Measurements from ENCODE around the gene ELMO1.

ELMO1 gene

DNA sequence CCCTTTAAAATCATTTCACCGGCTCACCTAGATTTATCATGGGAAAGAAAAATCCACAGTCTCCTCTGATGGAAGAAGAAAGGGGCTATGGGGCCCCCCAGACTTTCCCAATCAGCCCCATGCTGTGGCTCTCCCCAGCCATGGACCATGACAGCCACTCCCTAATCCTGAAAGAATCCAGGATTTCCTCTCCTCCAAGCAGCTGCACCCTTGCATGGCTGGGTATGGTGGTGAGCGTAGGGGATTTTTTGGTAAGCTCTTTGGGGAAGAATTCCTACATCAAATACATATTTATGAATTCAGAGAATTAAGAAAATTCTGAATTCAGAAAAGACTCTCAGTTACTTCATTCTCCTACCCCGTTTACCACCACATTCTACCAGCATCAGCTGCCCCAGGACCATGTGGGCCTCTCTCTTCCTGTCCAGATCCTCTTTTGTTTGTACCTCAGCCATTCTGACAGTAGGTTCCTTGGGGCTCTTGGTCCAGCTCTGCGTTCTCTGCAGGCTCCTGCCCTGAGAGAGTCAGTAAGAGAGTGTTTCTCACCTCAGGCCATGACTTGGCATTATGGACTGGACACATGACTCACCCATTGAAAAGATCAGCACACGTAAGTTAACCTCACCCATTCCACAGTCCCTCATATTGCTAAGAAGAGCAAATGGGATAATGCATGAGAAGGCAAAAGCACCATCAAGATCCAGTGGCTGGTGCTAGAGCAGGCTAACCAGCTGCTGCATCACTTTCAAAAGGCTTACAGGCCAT lies 337.8 kb downstream of the ELMO1 start:
- DNase-seq, result no peak

DNA sequence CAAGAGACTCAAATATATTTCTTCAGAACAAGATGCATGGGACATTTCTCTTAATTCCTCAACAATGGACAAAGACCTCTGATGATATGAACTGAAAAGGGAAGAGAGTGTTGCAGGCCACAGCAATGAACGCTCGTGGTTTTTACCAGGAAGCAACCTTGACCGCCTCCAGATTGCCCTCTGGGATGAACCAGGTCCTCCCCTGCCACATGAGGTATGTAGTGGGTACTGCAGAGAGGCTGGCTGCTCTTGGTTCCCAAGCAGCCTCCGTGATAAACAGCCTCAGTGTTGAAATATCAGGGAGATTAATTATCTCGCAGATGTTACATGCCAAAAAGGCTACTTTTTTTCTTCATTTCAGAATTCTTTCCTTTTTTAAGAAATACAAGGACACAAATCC lies 338.8 kb downstream of the ELMO1 start:
- DNase-seq, result no peak

DNA sequence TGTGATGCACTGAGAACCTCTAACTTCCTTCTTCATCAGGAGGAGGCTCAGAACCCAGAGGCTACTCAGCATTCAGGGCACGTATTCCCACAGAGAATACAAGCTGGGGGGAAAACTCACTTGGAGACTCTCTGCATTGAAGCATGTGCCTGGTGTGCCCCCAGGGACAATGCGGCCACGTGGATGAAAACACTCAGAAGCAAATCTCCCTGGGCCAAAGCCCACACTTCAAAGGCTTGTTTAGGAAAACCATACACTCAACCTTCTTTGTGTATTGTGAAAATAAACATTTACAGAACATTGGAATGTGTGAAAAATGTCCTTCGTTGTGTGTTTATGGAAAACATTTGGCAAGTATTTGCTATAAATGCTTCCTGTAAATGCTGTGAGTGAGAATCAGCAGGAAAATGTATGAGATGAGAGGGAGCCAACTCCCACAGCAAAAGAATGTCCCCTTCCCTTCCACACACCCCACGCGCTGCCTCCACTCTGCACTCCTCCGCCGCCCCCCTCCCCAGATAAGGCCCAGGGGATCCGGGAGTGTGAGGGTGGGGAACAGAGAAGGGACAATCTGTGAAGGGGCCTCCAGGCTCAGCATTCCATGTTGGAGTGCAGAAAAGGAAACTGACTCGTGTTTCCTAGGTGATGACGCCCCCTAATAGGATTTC lies 339.5 kb downstream of the ELMO1 start:
- no peak for DNase-seq

- DNase-seq, result peak; percentile 28
Observed at GRCh38 chr7:37108615-37109014, 340.0 kb downstream of the ELMO1 start.

- DNase-seq, result no peak
Observed at GRCh38 chr7:37107047-37107750, 341.5 kb downstream of the ELMO1 start.

GRCh38 chr7:37105762-37106161 lies 342.9 kb downstream of the ELMO1 start:
- DNase-seq, result no peak

DNA sequence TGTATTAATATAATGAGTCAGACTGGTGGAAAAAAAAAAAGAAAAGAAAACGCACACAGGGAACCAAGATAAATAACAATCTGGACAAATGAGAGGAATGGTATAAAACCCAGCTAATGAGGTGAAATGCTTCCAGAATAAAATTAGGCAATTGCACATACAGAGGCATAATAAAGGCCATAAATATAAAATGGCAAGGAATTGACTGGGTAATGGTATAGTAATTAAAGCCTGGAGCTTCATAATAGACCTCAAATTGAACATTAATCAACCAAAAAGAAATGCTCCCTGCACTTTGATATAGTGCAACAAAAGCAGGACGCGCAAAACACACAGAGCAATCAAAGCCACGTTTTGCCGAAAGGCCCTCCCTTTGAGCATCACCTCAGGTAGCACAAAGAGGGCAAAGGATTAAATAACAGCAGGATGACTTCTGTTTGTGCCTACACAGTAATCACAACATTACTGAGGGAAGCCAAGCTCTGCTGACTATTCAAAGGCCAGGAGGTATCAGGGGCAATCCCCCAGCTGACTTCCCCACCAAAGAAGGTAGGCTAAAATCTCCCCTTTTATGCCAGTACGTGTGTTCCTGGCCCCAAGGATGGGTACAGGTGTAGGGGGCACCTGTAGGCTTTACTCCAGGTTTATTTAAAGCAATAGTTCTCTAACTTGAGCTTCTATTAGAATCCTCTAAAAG lies 343.7 kb downstream of the ELMO1 start:
- no peak for DNase-seq

DNA sequence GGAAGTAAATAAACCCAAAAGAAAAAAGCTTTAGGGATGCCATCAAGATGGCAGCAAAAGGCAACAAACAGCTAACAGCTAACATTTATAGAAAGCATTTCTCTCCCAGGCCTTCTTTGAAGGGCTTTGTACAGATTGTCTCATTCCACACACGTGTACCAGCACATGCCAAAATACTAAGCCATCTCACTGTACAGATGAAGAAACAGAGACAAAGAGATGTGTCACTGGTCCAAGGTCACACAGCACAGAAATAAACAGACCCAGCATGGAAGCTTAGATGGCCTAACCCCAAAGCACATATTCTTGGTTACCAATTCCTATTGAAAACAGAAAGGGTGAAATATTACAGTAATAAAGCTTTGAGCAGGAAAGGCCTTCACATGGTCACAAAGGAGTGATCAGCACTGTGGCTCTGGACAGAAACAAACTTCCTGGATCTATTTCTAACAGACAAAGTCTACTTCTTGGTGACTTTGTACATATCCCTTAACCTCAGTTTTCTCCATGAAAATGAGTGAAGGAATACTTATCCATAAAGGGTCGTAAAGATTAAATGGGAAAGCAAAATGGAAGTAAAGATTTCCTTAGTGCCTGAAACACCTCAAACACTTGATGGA lies 346.0 kb downstream of the ELMO1 start:
- no peak for DNase-seq

- no peak for DNase-seq
Observed at GRCh38 chr7:37100735-37101331, 347.8 kb downstream of the ELMO1 start.

DNA sequence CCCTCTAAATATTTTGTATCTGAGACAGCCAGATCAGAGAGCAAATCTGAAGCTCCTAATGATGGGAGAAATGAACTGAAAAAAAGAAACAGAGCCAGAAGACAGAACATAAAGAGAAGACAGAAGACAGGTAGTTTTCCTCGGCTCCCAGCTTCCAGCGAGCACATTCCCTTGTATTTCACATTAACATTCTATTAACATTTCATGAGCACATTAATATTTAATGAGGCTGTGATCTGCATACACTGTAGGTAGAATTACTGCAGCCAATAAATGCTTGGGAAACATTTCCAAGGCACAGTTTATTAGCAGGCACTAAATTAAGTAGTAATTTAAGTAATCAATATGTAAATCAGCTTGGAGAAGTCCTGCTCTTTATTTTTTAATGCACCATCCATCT lies 349.9 kb downstream of the ELMO1 start:
- no peak for DNase-seq

DNA sequence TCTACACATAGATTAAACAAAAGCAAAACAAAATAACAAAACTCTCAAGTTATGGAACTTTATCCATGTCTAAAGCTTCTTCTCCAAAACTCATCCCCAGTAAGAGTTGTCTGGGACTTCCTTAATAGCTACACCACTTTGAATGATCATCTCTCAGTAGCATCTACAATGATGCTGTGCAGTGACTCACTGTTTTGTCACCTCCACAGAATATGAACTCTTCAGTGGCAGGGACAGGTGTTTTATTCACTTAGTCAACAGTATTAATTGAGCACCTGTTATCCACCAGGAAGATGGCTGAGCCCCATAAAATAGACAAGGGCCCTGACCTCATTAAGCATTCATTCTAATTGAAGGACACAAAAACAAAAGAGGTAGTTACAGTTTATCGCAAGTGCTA lies 350.7 kb downstream of the ELMO1 start:
- DNase-seq, result no peak

DNA sequence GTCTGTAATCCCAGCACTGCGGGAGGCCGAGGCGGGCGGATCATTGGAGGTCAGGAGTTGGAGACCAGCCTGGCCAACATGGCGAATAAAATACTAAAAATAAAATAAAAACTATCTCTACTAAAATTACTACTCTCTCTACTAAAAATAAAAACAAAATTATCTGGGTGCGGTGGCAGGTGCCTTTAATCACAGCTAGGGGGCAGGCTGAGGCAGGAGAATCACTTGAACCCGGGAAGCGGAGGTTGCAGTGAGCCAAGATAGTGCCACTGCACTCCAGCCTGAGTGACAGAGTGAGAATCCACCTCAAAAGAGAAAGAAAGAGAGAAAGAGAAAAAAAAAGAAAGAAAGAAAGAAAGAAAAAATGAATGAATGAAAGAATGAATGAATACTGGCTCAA lies 351.4 kb downstream of the ELMO1 start:
- no peak for DNase-seq

GRCh38 chr7:37096341-37096740 lies 352.3 kb downstream of the ELMO1 start:
- no peak for DNase-seq

GRCh38 chr7:37095122-37095521 lies 353.5 kb downstream of the ELMO1 start:
- DNase-seq, result no peak

GRCh38 chr7:37093257-37093656 lies 355.4 kb downstream of the ELMO1 start:
- no peak for DNase-seq

- no peak for DNase-seq
Observed at GRCh38 chr7:37092548-37092947, 356.1 kb downstream of the ELMO1 start.

DNA sequence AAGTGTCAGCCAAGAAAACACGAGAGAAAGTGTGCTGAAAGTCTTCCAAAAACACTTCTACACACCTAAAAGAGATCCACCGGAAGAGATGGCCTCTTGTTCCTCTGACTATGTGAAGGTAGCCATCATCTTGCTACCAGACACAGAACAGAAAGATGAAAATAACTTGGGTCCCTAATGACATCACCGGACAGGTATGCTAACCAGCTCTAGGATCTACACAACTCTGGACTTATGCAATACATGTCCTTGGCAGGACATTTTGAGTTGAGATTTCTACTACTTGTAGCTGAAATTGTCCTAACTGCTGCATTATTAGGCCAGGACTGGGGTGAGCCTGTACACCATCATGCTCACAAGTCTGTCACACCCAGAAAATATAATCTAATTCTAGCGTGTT lies 358.7 kb downstream of the ELMO1 start:
- DNase-seq, result no peak

- no peak for DNase-seq
Observed at GRCh38 chr7:37085600-37085999, 363.1 kb downstream of the ELMO1 start.

GRCh38 chr7:37084303-37084702 lies 364.4 kb downstream of the ELMO1 start:
- no peak for DNase-seq

- peak; percentile 81 for DNase-seq
Observed at GRCh38 chr7:37083311-37084096, 365.2 kb downstream of the ELMO1 start.

- no peak for DNase-seq
Observed at GRCh38 chr7:37081436-37081835, 367.2 kb downstream of the ELMO1 start.

GRCh38 chr7:37079420-37079819 lies 369.2 kb downstream of the ELMO1 start:
- no peak for DNase-seq
